Stimulated activated CD8-positive, alpha-beta memory T cell treated with anti-CD3 and anti-CD28 coated beads, Interleukin-4, amount 100 ng/mL, for 1 hour (primary cell): ENCODE data around the gene SLTM.
"Not testable (repeated sequence)": the region's sequence is repeated elsewhere in the genome, so short reads cannot be mapped to it uniquely, and the experiment has no call there.

ENCODE experiments used
- DNase-seq, 2 donors: peaks; one replicate each; pipeline ENCODE4 v3.0.0-alpha.2; 2020; ENCODE audit warnings: low read depth in 2 of 2, low spot score in 1 of 2

SLTM gene

DNA sequence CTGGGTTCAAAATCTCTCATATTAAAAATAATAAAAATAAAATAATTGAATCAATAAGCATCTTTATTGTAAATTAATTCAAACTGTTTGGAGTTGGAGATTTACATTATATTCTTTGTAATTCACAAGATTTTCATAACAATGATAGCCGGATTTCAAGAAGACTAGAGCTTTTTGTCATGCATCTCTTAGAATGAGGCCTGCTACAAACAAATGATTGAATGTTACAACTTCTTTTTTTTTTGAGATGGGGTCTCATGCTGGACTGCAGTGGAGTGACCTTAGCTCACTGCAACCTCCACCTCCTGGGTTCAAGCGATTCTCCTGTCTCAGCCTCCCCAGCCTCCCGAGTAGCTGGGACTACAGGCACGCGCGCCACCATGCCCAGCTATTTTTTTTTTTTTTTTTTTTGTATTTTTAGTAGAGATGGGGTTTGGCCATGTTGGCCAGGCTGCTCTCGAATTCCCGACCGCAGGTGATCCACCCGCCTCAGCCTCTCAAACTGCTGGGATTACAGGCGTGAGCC is 3.5 kb downstream of the SLTM start:
- no peak for DNase-seq

DNA sequence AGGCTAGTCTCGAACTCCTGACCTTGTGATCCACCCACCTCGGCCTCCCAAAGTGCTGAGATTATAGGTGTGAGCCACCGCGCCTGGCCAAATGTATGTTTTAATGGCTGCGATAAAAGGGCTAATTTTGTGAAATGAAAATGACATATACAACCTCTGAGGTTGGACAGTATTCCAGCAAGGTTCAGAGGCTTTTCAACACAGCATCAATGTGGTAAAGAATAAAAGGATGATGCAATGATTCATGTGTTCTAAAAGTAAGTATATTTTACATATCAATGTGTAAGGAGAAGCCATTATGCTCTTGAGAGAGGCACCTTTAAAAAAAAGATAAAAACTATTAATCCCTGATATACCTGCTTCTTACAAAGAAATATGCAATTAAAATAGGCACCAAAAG is 6.7 kb downstream of the SLTM start:
- no peak for DNase-seq

DNA sequence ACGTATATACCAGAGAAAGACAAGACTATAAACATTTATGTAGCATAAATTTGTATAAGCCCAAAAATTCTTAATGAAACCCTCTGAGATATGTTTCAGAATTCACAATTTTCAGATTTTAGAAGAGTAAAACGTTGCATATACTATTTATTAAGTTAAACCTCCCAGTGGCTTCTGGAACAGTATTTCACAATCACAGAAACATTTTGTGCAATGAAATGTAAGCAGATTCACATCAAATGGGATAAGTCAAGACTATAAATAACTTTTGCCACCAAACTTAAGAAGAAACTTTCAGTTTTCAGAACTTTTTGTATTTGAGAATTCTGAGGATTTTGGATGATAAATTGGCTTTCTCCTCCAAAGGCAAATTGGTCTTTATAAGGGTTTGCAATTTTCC is 9.2 kb downstream of the SLTM start:
- DNase-seq, result no peak

DNA sequence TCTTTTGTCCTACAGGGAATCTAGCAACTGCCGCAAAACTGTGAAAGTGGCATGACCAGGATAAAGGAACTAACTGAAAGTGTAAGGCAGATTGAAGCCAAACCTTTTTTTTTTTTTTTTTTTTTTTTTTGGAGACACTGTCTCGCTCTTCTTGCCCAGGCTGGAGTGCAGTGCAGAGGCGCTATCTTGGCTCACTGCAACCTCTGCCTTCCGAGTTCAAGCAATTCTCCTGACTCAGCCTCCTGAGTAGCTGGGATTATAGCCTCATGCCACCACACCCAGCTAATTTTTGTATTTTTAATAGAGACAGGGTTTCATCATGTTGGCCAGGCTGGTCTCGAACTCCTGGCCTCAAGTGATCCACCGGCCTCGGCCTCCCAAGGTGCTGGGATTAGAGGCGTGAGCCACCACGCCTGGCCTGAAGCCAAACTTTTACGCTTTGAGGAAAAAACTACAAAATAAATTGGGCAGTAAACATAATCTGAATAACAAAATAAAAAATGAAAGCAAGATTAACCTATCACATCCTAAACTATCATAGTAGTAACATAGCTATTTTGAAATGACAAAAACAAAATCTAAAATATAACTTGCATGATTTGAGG is 9.7 kb downstream of the SLTM start:
- DNase-seq, result no peak

DNA sequence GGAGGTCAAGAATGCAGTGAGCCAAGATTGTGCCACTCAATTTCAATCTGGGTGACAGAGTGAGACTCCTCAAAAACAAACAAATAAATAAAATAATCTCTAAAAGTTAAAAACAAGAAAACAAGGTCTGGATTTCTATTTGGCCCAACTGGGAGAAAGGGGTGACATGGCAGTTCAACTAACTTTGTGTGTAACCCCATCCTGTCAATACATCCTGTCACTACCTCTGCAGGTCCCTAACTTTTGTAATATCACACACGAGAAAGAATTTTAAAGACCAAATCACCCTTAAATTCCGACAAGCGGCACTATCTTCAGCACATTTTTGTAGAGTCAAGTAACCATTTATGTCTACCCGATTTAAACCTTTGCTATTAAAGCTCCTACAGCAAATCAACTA is 10.2 kb downstream of the SLTM start:
- DNase-seq, result no peak

DNA sequence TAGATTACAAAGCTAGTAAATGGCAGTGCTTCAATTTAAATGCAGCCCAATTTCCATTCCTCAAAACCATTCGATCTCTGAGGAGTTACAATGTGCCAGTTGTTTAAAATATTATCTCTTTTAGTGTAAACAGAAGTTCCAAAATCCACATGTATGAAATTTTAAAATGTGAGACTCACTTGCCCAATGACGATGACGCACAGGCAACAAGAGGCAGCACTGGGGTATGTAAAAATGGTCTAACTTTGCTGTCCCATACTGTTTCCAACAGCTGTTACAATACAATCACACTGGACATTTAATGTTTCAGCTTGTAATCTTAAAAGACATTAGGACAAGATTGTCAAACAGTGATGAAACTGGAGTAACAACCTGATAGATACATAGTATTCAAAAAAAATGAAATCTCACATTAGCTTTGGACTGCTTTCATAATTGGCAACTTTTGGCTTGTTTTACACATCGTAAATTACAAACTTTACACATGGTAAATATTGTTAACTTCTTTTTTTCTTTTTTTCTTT is 12.2 kb downstream of the SLTM start:
- DNase-seq, result no peak

DNA sequence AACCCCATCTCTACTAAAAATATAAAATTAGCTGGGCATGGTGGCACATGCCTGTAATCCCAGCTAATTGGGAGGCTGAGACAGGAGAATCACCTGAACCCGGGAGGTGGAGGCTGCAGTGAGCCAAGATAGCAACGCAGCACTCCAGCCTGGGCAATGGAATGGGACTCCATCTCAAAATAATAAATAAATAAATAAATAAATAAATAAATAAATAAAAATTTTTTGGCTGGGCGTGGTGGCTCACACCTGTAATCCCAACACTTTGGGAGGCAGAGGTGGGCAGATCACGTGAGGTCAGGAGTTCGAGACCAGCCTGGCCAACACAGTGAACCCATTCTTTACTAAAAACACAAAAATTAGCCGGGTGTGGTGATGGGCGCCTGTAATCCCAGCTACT is 13.0 kb downstream of the SLTM start:
- DNase-seq, result not testable (repeated sequence)

DNA sequence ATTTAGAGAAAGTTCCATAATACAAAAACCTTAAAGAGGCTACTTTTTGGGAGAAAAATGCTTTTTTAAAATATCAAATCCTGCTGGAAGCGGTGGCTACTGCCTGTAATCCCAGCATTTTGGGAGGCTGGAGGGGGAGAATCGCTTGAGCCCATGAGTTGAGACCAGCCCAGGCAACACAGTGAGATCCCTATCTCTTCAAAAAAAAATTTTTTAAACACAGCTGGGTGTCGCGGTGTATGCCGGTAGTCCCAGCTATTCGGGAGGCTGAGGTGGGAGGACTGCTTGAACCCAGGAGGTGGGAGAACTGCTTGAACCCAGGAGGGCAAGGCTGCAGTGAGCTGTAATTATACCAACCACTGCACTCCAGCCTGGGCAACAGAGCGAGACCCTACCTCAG is 14.2 kb downstream of the SLTM start:
- no peak for DNase-seq

DNA sequence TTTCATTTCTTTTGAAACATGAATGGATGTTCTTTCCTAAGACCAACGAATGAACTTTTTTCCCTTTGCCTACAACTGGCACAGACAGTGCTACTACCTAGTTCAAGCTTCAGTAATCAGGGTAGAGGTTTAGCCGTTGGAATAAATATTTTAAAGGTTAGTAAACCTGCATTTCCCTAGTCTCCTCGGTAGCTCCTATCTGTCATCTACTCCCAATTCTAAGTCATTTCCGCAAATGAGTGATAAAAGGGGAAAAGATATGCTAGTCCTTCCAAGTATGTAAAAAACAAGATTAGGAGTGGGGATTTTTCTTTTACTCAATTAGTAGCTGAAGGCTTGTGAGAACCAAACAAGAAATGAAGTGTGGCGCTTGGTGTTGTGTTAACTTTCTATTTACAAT is 15.2 kb downstream of the SLTM start:
- DNase-seq, result no peak

DNA sequence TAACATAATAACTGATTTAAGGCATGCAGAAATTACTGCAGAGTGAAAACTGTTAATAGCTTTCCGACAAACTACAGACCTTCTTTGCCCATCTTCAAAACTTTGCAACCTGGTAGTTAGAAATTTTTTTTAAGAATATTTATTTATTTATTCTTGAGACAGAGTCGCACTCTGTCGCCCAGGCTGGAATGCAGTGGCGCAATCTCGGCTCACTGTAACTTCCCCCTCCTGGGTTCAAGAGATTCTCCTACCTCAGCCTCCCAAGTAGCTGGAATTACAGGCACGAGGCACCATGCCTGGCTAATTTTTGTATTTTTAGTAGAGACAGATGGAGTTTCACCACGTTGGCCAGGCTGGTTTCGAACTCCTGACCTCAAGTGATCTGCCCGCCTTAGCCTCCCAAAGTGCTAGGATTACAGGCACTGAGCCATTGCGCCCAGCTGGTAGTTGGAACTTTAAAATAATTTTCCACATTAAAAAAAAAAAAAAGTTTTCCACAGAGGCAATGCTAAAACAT is 15.8 kb downstream of the SLTM start:
- DNase-seq, result not testable (repeated sequence)

DNA sequence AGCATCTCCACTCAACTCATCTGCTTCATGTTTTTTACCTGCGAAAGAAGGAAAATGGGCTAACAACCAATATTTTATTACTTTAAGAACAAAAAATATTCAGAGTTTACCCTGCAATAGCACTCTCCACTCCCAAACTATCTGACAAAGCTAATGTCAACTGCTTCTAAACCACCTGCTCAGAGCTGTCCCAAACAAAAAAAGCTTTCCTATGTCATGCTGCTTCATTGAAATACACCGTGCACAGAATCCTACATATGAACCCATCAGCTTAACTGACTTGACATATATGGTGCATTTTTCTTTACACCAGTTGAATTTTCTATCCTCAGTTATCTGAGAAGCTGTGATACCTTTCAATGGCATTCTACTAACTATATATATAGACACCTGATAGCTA is 16.5 kb downstream of the SLTM start:
- no peak for DNase-seq

DNA sequence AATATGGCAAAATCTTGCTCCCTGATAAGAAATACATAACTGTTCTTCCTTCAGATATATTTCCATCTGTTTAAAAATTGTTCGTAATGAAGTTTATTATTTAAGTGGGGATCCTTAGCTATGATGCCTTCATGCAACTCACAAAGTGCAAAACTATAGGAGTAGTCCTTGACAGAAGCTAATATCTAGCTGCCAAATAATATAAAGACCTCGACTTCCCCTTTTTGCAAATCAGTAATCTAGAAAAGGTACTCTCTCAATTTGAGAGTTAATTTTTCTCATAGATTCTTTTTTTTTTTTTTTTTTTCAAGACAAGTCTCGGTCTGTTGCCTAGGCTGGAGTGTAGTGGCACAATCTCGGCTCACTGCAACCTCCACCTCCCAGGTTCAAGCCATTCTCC is 23.0 kb downstream of the SLTM start:
- no peak for DNase-seq

DNA sequence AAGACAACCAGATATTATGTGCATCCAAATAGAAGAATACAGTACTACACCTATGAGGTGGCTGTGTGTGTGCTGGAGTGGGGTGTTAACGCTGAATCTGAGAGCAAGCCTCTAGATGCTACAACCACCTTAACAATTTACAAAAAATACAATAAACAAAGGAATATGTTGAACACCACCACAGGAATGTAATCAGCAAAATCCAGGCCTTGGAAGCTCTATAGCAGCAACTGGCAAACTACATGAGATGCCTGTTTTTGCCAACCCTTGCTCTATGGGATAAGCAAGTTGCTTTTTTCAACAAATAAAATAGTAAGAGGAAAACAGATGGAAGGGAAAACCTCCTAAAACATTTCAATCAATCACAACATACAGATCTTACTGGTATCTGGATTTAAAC is 23.9 kb downstream of the SLTM start:
- no peak for DNase-seq

DNA sequence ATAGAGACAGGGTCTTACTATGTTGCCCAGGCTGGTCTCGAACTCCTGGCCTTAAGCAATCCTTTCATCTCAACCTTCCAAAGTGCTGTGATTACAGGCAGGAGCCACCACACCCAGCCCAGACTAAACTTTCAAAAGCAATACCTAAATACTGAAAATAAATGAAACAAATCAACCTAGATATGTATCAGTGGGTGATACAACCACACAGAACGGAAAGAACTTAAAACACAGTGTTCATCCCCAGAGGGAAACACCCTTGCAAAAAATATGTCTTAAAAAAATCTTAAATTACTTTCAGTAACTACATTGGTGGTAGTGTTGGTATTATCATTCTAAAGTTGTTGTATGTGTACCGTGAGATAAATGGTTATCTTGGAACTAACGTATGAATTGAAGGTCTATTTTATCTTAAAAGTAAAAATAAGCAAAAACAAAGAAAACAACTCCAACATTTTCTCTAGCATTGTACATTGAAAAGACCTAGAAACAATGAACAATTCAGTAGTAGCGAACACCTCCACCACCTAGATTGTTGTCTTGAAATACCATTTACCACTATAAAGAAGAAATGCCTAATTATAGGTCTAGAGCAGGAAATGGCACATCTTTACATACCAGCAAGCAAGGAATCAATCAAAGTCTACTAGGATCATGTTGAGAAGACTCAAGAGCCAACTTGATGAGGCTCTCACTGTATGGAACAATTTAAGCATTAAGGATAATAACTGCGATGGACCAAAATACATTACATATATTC is 24.7 kb downstream of the SLTM start:
- DNase-seq, result no peak

DNA sequence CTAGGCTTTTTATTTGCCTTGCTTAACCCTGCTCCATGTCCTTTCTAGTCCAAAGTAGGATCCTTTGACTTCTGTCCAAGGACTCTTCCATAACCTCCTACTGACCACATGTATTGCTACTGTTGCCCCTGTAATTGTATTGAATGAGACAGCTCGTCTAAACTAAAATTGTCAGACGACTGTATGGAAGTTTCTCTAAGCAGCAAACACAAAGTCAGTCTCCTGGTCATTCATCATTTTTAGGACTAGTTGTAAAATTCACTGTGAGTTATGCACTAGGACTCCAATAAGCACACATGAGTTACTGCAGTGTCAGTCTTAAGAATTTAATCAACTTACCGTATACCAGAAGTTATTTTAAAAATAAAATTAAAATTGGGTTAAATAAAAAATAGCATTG is 32.8 kb downstream of the SLTM start:
- DNase-seq, result no peak

DNA sequence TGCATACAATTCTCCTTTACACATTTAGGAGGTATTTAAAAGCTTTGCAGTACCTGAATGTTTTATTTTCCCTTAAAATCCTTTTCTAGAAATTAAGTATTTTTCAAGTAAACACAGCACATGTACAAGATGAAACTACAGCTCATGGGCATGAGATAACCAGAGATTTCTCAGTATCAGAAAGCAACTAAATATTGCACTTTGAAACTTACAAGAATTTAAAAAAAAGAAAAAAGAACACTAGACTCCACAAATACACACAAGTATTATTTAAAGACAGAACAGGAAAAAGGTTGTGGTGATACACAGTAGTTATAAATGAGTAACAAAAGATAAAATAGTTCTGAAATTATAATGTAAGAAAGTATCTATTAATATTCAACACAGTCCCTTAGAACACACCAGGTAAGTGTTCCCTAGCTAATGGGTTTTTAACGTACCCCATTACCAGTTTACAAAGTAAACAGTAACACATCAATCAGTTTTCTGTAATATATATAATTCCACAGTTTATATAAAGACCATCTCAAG is 35.3 kb downstream of the SLTM start:
- DNase-seq, result no peak

DNA sequence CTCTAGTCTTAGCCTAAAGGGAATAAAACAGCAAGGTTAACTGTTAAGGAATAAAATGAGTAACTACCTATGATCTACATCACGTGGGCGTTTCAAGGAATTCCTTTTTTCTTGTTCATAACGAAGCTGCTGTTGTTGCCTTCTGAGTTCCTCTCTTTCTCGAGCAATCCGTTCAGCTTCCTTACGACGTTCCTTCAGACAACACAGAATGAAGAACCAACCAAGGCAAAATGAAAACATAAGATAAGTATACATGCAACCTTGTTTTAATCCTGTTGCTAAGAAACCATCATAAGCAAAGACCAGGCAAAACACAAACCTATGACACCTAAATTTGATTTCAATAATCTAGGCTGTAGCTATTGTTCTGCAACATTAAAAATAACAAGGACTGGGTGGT is 44.1 kb downstream of the SLTM start:
- DNase-seq, result no peak

DNA sequence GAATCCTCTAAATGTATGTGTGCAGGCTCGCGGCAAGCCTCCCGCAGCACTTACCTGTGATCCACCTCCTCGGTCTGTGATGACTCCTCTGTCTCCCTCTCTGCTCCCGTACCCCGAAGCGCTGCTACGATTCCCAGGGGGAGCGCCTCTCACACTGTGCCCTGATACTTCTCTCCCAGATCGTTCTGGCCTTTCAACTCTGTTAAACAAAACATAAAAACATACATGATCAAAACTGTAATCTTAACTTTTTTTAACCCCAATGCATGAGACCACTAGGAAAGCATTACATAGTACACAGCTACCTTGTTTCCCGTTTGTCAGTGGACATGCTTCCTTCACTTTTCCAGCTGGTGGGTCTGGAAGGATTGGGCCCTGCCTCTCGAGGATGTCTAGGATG is 46.6 kb downstream of the SLTM start:
- DNase-seq, result no peak

DNA sequence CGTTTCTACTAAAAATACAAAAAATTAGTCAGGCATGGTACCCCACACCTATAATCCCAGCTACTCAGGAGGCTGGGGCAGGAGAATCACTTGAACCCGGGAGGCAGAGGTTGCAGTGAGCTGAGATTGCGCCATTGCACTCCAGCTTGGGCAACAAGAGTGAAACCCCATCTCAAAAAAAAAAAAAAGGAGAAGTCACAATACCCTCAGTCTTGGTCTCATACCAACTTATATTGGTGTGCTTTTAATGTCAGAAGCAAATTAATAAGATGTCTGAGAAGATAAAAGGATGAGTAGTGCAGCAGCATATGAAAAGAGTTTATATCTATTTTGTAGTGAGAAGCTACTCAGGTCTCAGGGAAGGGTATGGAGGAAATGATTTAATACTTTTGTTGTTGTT is 49.6 kb downstream of the SLTM start:
- DNase-seq, result not testable (repeated sequence)

DNA sequence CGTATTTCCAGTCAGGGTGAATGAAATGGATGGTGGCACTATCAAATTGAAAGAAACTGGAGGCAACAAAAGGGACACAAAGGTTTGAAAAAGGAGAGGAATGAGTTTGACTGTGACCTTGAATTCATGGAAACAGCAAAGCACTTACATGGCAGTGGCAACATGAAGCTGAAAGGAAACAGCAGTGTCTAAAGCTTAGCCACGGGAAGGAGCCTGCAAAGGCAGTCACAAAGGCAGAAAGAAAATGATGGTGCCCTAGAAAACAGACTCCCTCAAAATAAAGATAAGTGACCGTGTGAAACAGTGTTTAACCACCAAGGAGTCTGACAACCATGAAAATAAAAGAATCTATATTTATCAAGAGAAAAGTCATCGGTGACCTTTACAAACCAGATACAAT is 51.2 kb downstream of the SLTM start:
- DNase-seq, result no peak

DNA sequence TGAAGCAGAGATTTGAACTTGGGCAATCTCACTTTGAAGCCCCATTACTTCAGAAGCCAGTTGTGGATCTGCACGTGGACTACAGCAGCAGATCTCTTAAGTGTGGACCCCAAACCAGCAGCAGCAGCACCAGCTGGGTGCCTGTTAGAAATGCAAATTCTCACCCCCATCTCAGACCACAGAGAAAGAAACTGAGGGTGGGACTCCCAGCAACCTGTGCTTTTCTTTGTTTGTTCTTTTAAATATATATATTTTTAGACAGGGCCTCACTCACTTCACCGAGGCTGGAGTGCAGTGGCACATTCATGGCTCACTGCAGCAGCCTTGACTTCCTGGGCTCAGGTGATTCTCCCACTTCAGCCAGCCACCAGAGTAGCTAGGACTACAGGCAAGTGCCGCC is 53.2 kb downstream of the SLTM start:
- DNase-seq, result no peak
